Liver (tissue), 9 donors: ENCODE results near the gene SNX7. TPM values are rescaled to one million over a fixed set of nuclear protein-coding genes. Genes with fewer than 3 reads are reported as not detected.

Source experiments
- DNase-seq: peaks from one replicate; pipeline ENCODE4 v3.0.0-alpha.2; 2017; ENCODE audit warnings: low spot score
- H3K27ac ChIP-seq, 2 donors: one replicate each; pipeline ENCODE4 v1.7.0; 2013; ENCODE audit warnings: inconsistent platforms in 2 of 2, low read length in 2 of 2, control low read depth in 1 of 2, low read depth in 1 of 2, mild to moderate bottlenecking in 1 of 2
- H3K27me3 ChIP-seq, 4 donors: one replicate each; pipeline versions ENCODE4 v1.6.1 to v1.7.0; 2013; ENCODE audit warnings: low read length in 3 of 4, inconsistent platforms in 1 of 4, mild to moderate bottlenecking in 1 of 4, moderate library complexity in 1 of 4; ENCODE audit not compliant: control insufficient read depth in 4 of 4, insufficient read depth in 4 of 4
- H3K36me3 ChIP-seq, 4 donors: one replicate each; pipeline versions ENCODE4 v1.6.1 to v1.7.0; 2013; ENCODE audit warnings: low read length in 3 of 4, mild to moderate bottlenecking in 3 of 4, low read depth in 1 of 4, moderate library complexity in 1 of 4; ENCODE audit not compliant: control insufficient read depth in 4 of 4, insufficient read depth in 3 of 4
- H3K4me1 ChIP-seq, 4 donors: one replicate each; pipeline versions ENCODE4 v1.6.1 to v1.7.0; 2013; ENCODE audit warnings: low read length in 3 of 4, mild to moderate bottlenecking in 3 of 4, moderate library complexity in 1 of 4; ENCODE audit not compliant: control insufficient read depth in 4 of 4, insufficient read depth in 4 of 4
- H3K4me3 ChIP-seq, 3 donors: one replicate each; pipeline versions ENCODE4 v1.6.1 to v1.7.0; 2013; ENCODE audit warnings: low read length in 3 of 3, control low read depth in 1 of 3, low read depth in 1 of 3, mild to moderate bottlenecking in 1 of 3
- H3K9ac ChIP-seq, 2 donors: one replicate each; pipeline ENCODE4 v1.7.0; 2013; ENCODE audit warnings: low read length in 2 of 2, mild to moderate bottlenecking in 2 of 2, moderate library complexity in 2 of 2, control low read depth in 1 of 2, low read depth in 1 of 2
- H3K9me3 ChIP-seq, 4 donors: one replicate each; pipeline versions ENCODE4 v1.6.1 to v1.7.0; 2013; ENCODE audit warnings: low read length in 3 of 4; ENCODE audit not compliant: control insufficient read depth in 4 of 4
- EGR1 ChIP-seq, 2 donors: IDR thresholded peaks; 2 replicates each; pipeline ENCODE4 v1.6.1; 2016 to 2018; ENCODE audit warnings: antibody characterized with exemption in 2 of 2, low read depth in 2 of 2
- FOXA1 ChIP-seq: IDR thresholded peaks from 2 replicates; pipeline ENCODE4 v1.6.1; 2016; ENCODE audit warnings: antibody characterized with exemption
- FOXA2 ChIP-seq: IDR thresholded peaks from 2 replicates; pipeline ENCODE4 v1.6.1; 2016; ENCODE audit warnings: antibody characterized with exemption
- GABPA ChIP-seq, 2 donors: IDR thresholded peaks in 1 of 2; conservative IDR thresholded peaks in 1 of 2; 2 replicates each; pipeline ENCODE4 v1.6.1; 2016; ENCODE audit warnings: antibody characterized with exemption in 2 of 2, mild to moderate bottlenecking in 1 of 2, moderate library complexity in 1 of 2
- HNF4A ChIP-seq, 2 donors: conservative IDR thresholded peaks; 2 replicates each; pipeline ENCODE4 v1.6.1; 2016; ENCODE audit warnings: antibody characterized with exemption in 2 of 2, mild to moderate bottlenecking in 2 of 2
- HNF4G ChIP-seq: IDR thresholded peaks from 2 replicates; pipeline ENCODE4 v1.6.1; 2016; ENCODE audit warnings: antibody characterized with exemption
- JUND ChIP-seq, 2 donors: IDR thresholded peaks; 2 replicates each; pipeline ENCODE4 v1.6.1; 2016; ENCODE audit warnings: antibody characterized with exemption in 2 of 2
- NR2F2 ChIP-seq: IDR thresholded peaks from 2 replicates; pipeline ENCODE4 v1.6.1; 2016; ENCODE audit warnings: antibody characterized with exemption
- RAD21 ChIP-seq, 2 donors: IDR thresholded peaks; 2 replicates each; pipeline ENCODE4 v1.6.1; 2016; ENCODE audit warnings: antibody characterized with exemption in 2 of 2, mild to moderate bottlenecking in 2 of 2
- RXRA ChIP-seq, 2 donors: IDR thresholded peaks; 2 replicates each; pipeline ENCODE4 v1.6.1; 2017 to 2018; ENCODE audit warnings: antibody characterized with exemption in 2 of 2, mild to moderate bottlenecking in 1 of 2
- SP1 ChIP-seq: IDR thresholded peaks from 2 replicates; pipeline ENCODE4 v1.6.1; 2018; ENCODE audit warnings: antibody characterized with exemption, mild to moderate bottlenecking
- TAF1 ChIP-seq: conservative IDR thresholded peaks from 2 replicates; pipeline ENCODE4 v1.6.1; 2016; ENCODE audit warnings: antibody characterized with exemption, mild to moderate bottlenecking
- YY1 ChIP-seq: IDR thresholded peaks from 2 replicates; pipeline ENCODE4 v1.6.1; 2016; ENCODE audit warnings: antibody characterized with exemption, mild to moderate bottlenecking
- WGBS: extraction: QIAGEN DNeasy Blood & Tissue Kit; methylation state at CpG from one replicate; pipeline ENCODE4 v1.1.7; 2013; 5-methylcytosine and 5-hydroxymethylcytosine counted together
- polyA plus RNA-seq, 2 donors: library from polyadenylated mRNA; stranded (reverse) in 1 of 2; unstranded in 1 of 2; fragments of 200-250 nt in 1 of 2; fragments of >200 nt in 1 of 2; fragmentation: Nextera tagmentation in 1 of 2; extraction: Ambion mirVana in 1 of 2; gene quantifications; one replicate each; pipeline versions ENCODE4 v1.2.1 to v1.2.3, GENCODE V29; 2013 to 2015
- total RNA-seq, 2 donors: library from RNA; depleted of rRNA; stranded (reverse); fragments of >200 nt; gene quantifications; one replicate each; pipeline ENCODE4 v1.2.3, GENCODE V29; 2014
- TF ChIP-seq, protein P1 (sequence below): fragments of 150-350 bp; IDR thresholded peaks from 2 replicates; pipeline ENCODE4 v1.5.1; 2017; ENCODE audit warnings: improper control_type of control experiment, low read depth, low read length; ENCODE audit not compliant: missing input control
- TF ChIP-seq, protein P2 (sequence below): IDR thresholded peaks from 2 replicates; pipeline ENCODE4 v1.6.1; 2016; ENCODE audit warnings: antibody characterized with exemption
- TF ChIP-seq, protein P3 (sequence below): IDR thresholded peaks from 2 replicates; pipeline ENCODE4 v1.6.1; 2016; ENCODE audit warnings: antibody characterized with exemption
- TF ChIP-seq, protein P4 (sequence below): IDR thresholded peaks from 2 replicates; pipeline ENCODE4 v1.6.1; 2016; ENCODE audit warnings: antibody characterized with exemption
- donor health status: healthy.
- donor health status: healthy.
- donor health status: healthy.
- donor health status: healthy.
- donor health status: healthy.

SNX7 gene
- total and polyA plus RNA-seq, 4 donors = 9.4 to 12.8 (median 9.8) TPM

DNA sequence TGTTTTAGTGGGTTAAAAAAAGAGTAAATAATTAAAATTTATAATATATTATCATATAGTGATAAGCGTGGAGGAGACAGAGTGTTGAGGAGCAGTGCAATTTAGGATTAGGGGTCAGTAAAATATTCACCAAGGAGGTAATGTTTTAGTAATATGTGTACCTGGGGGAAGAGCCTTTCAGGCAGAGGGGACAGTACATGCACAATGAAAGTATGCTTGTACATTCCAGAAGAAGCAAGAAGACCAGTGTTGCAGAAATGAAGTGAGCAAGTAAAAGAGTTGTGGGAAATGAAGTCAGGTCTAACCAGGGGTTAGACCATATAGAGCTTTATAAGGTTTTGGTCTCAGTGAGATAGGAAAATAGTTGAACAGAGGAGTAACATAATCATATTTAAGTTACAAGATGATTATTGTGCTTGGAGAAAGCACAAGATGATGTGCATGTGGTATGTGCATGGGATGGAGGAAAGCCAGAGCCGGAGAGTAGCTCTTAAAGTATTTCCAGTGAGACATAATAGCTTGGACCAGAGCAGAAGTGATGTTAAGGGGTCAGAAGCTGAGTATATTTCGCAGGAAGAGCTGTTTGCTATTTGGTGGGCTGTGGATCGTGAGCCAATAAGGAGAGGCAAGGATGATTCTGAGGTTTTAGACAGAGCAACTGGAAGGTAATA, 44.8 kb downstream of the SNX7 start:
- no peaks in the 10 kb centered on the region for H3K27me3 ChIP-seq
- TF ChIP-seq HNF4G = no peak
- TF ChIP-seq GABPA (IDR thresholded peaks at IDR 0.05 in 1 of 2, conservative IDR thresholded peaks at IDR 0.05 in 1 of 2) = no peak
- TF ChIP-seq, protein P1, sequence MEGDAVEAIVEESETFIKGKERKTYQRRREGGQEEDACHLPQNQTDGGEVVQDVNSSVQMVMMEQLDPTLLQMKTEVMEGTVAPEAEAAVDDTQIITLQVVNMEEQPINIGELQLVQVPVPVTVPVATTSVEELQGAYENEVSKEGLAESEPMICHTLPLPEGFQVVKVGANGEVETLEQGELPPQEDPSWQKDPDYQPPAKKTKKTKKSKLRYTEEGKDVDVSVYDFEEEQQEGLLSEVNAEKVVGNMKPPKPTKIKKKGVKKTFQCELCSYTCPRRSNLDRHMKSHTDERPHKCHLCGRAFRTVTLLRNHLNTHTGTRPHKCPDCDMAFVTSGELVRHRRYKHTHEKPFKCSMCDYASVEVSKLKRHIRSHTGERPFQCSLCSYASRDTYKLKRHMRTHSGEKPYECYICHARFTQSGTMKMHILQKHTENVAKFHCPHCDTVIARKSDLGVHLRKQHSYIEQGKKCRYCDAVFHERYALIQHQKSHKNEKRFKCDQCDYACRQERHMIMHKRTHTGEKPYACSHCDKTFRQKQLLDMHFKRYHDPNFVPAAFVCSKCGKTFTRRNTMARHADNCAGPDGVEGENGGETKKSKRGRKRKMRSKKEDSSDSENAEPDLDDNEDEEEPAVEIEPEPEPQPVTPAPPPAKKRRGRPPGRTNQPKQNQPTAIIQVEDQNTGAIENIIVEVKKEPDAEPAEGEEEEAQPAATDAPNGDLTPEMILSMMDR = no peak
- no peak overlapping the region for H3K9ac ChIP-seq
- H3K27ac ChIP-seq = no peak overlapping the region
- peaks cover 0 to 2% (median 0%) of the 10 kb centered on the region in 4 donors for H3K36me3 ChIP-seq
- no peaks in the 10 kb centered on the region for H3K4me1 ChIP-seq
- DNase-seq = no peak
- no peak overlapping the region for H3K4me3 ChIP-seq
- WGBS = 92% methylated on average over 4 of the region's 4 CpGs
- H3K9me3 ChIP-seq = no peaks in the 10 kb centered on the region

DNA sequence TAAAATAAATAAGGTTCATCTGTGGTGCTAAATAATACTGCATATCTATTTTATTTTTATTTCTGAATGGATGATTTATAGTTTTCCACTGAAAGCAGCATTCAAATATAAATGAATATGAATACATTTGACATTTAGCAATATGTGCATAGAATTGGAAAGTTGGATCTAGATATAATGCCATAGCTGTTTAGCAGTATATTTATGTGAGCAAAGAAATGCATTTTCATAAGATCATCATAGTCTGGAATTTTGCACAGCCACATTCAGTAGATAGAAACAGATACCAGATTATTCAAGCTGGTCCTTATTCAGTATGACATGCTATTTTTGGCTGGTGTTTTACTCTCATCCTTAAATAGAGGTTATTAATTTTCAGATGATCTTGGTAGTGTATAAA, 46.0 kb downstream of the SNX7 start:
- peaks cover 0 to 3% (median 1%) of the 10 kb centered on the region in 4 donors for H3K36me3 ChIP-seq
- no peaks in the 10 kb centered on the region for H3K27me3 ChIP-seq
- no peak for DNase-seq
- no peak for TF ChIP-seq GABPA (IDR thresholded peaks at IDR 0.05 in 1 of 2, conservative IDR thresholded peaks at IDR 0.05 in 1 of 2)
- TF ChIP-seq SP1 = no peak
- TF ChIP-seq HNF4A (conservative IDR thresholded peaks at IDR 0.05) = no peak
- no peak overlapping the region for H3K9ac ChIP-seq
- no peaks in the 10 kb centered on the region for H3K9me3 ChIP-seq
- no peak overlapping the region for H3K4me3 ChIP-seq
- H3K27ac ChIP-seq = no peak overlapping the region
- H3K4me1 ChIP-seq = no peaks in the 10 kb centered on the region

DNA sequence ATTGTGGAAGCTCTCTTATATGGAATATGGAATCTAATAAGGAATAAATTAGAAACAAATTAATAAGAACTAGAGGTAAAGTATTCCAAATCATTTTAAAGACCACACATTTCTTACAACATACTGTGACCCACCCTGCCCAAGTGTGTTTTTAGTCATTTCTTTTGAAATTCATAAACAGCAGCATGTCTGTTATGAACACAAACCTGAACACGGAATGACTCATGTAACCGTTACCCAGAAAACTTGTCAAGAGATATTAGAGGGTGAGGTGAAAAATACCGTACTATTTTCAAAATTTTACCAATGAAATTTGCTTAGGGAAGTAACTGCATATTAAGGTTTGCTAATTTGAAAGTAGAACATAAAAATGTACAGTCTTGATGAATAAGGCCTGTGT, 48.4 kb downstream of the SNX7 start:
- peaks cover 0 to 4% (median 1%) of the 10 kb centered on the region in 4 donors for H3K36me3 ChIP-seq
- DNase-seq = no peak
- no peaks in the 10 kb centered on the region for H3K4me1 ChIP-seq
- TF ChIP-seq JUND (IDR thresholded peaks at IDR 0.05) = no peak
- TF ChIP-seq, protein P2, sequence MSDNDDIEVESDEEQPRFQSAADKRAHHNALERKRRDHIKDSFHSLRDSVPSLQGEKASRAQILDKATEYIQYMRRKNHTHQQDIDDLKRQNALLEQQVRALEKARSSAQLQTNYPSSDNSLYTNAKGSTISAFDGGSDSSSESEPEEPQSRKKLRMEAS = no peak
- TF ChIP-seq FOXA1 = no peak
- no peak for TF ChIP-seq RXRA (IDR thresholded peaks at IDR 0.05)
- no peak for TF ChIP-seq NR2F2
- TF ChIP-seq TAF1 = no peak
- no peak for TF ChIP-seq SP1
- TF ChIP-seq YY1 = no peak
- TF ChIP-seq, protein P3, sequence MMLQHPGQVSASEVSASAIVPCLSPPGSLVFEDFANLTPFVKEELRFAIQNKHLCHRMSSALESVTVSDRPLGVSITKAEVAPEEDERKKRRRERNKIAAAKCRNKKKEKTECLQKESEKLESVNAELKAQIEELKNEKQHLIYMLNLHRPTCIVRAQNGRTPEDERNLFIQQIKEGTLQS = no peak
- no peak for TF ChIP-seq RAD21 (IDR thresholded peaks at IDR 0.05)
- TF ChIP-seq EGR1 (IDR thresholded peaks at IDR 0.05; ENCODE audit: low read depth in 2 of 2) = no peak
- TF ChIP-seq HNF4A (conservative IDR thresholded peaks at IDR 0.05) = no peak
- no peak for TF ChIP-seq FOXA2
- TF ChIP-seq, protein P4, sequence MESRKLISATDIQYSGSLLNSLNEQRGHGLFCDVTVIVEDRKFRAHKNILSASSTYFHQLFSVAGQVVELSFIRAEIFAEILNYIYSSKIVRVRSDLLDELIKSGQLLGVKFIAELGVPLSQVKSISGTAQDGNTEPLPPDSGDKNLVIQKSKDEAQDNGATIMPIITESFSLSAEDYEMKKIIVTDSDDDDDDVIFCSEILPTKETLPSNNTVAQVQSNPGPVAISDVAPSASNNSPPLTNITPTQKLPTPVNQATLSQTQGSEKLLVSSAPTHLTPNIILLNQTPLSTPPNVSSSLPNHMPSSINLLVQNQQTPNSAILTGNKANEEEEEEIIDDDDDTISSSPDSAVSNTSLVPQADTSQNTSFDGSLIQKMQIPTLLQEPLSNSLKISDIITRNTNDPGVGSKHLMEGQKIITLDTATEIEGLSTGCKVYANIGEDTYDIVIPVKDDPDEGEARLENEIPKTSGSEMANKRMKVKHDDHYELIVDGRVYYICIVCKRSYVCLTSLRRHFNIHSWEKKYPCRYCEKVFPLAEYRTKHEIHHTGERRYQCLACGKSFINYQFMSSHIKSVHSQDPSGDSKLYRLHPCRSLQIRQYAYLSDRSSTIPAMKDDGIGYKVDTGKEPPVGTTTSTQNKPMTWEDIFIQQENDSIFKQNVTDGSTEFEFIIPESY = no peak
- TF ChIP-seq HNF4G = no peak
- TF ChIP-seq GABPA (IDR thresholded peaks at IDR 0.05 in 1 of 2, conservative IDR thresholded peaks at IDR 0.05 in 1 of 2) = no peak
- no peak overlapping the region for H3K4me3 ChIP-seq
- H3K27me3 ChIP-seq = no peaks in the 10 kb centered on the region
- no peak overlapping the region for H3K27ac ChIP-seq
- H3K9ac ChIP-seq = no peak overlapping the region
- H3K9me3 ChIP-seq = no peaks in the 10 kb centered on the region
- 91% methylated on average over 3 of the region's 3 CpGs for WGBS
